Activated CD4-positive, CD25-positive, alpha-beta regulatory T cell treated with anti-CD3 and anti-CD28 coated beads, Interleukin-2, amount 50 U/mL, for 24 hours (primary cell): Measurements from ENCODE around the gene ARL6IP4.

Experiments used
- ATAC-seq, 2 donors: fragments of 150-1000 bp; cut with Tn5 transposase; one replicate each; pipeline ENCODE4 v1.10.0; 2021; ENCODE audit warnings: mild to moderate bottlenecking in 1 of 2, moderate library complexity in 1 of 2

The ARL6IP4 gene

GRCh38 chr12:122959566-122960192 is 20.8 kb upstream of the ARL6IP4 start:
- ATAC-seq, result no peak

- ATAC-seq, result no peak
Measured at GRCh38 chr12:122960193-122960569, 20.3 kb upstream of the ARL6IP4 start.

- ATAC-seq, result no peak
Measured at GRCh38 chr12:122961531-122962329, 18.8 kb upstream of the ARL6IP4 start.

- ATAC-seq, result no peak
Measured at GRCh38 chr12:122963941-122964265, 16.6 kb upstream of the ARL6IP4 start.

- no peak for ATAC-seq
Measured at GRCh38 chr12:122964439-122965257, 15.8 kb upstream of the ARL6IP4 start.

GRCh38 chr12:122965321-122965751 is 15.1 kb upstream of the ARL6IP4 start:
- ATAC-seq, result no peak

- peak; percentile 94 to 96 for ATAC-seq
Measured at GRCh38 chr12:122965851-122966742, 14.4 kb upstream of the ARL6IP4 start, which contains the start of gene ABCB9. Gene ABCB9, minus strand, starts transcription at chr12:122966463. Its CDS starts 6,228 bp downstream, at chr12:122960235.

- ATAC-seq, result no peak
Measured at GRCh38 chr12:122966743-122967550, 13.5 kb upstream of the ARL6IP4 start.

- ATAC-seq, result no peak
Measured at GRCh38 chr12:122968104-122968503, 12.4 kb upstream of the ARL6IP4 start.

GRCh38 chr12:122969676-122970075 is 10.8 kb upstream of the ARL6IP4 start:
- no peak for ATAC-seq

- peak; percentile 90 to 93 for ATAC-seq
Measured at GRCh38 chr12:122974274-122974891, 6.1 kb upstream of the ARL6IP4 start.

GRCh38 chr12:122974892-122975789 is 5.3 kb upstream of the ARL6IP4 start, which contains the start of gene OGFOD2:
Gene OGFOD2, plus strand, starts transcription at chr12:122975244. Its CDS starts 8 bp downstream, at chr12:122975252.
- ATAC-seq, result peak; percentile 84 to 88

GRCh38 chr12:122975790-122976647 is 4.5 kb upstream of the ARL6IP4 start:
- no peak for ATAC-seq

- ATAC-seq, result no peak
Measured at GRCh38 chr12:122976648-122976975, 3.9 kb upstream of the ARL6IP4 start.

- ATAC-seq, result no peak
Measured at GRCh38 chr12:122977153-122977552, 3.3 kb upstream of the ARL6IP4 start.

- ATAC-seq, result no peak
Measured at GRCh38 chr12:122977655-122978392, 2.7 kb upstream of the ARL6IP4 start.

- no peak for ATAC-seq
Measured at GRCh38 chr12:122978507-122978955, 1.9 kb upstream of the ARL6IP4 start.
